HG03442 (cell line): Measurements from ENCODE around the gene RPS3.
"Not testable (repeated sequence)": the region's sequence is repeated elsewhere in the genome, so short reads cannot be mapped to it uniquely, and the experiment has no call there.

Source experiments
- ATAC-seq: cut with Tn5 transposase; IDR thresholded peaks from one replicate; pipeline ENCODE4 v1.9.1; 2021; ENCODE audit warnings: mild to moderate bottlenecking, moderate library complexity; ENCODE audit not compliant: unreplicated experiment

The RPS3 gene

DNA sequence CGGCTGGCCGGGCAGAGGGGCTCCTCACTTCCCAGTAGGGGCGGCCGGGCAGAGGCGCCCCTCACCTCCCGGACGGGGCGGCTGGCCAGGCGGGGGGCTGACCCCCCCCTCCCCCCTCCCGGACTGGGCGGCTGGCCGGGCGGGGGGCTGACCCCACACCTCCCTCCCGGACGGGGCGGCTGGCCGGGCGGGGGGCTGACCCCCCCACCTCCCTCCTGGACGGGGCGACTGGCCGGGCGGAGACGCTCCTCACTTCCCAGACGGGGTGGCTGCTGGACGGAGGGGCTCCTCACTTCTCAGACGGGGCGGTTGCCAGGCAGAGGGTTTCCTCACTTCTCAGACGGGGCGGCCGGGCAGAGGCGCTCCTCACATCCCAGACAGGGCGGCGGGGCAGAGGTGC lies 10.7 kb downstream of the RPS3 start:
- not testable (repeated sequence) for ATAC-seq

DNA sequence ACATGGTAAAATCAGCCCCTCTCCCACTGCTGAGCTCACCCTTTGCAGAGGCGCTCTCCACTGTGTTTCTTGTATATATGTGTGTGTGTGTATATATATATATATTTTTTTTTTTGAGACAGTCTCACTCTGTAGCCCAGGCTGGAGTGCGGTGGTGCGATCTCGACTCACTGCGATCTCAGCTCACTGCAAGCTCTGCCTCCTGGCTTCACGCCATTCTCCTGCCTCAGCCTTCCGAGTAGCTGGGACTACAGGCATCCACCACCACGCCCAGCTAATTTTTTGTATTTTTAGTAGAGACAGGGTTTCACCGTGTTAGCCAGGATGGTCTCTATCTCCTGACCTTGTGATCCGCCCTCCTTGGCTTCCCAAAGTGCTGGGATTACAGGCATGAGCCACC lies 13.8 kb downstream of the RPS3 start:
- ATAC-seq = not testable (repeated sequence)

DNA sequence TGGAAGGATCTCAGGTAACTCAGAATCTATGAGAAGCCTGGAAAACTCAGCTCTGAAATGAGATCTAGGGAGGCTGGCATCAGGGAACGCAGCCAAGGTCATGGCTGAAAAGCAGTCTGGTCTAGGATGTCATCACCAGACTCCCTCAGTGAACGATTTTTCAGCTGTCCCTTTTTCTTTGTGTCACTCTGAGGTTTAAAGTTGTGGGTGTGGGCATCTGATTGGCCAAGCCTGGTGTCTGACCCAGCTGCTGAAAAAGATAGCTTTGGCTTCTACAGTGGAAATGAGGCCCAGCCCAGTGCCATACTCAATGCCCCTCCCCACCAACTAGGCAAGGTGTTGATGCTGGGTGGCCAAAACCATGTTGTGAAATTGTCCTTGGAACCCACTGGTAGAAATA lies 14.5 kb downstream of the RPS3 start:
- ATAC-seq = no peak

- ATAC-seq = no peak
Measured at GRCh38 chr11:75420224-75421034, 21.1 kb downstream of the RPS3 start.

- ATAC-seq = no peak
Measured at GRCh38 chr11:75421035-75421602, 21.8 kb downstream of the RPS3 start.

GRCh38 chr11:75421902-75422247 lies 22.6 kb downstream of the RPS3 start:
- no peak for ATAC-seq

DNA sequence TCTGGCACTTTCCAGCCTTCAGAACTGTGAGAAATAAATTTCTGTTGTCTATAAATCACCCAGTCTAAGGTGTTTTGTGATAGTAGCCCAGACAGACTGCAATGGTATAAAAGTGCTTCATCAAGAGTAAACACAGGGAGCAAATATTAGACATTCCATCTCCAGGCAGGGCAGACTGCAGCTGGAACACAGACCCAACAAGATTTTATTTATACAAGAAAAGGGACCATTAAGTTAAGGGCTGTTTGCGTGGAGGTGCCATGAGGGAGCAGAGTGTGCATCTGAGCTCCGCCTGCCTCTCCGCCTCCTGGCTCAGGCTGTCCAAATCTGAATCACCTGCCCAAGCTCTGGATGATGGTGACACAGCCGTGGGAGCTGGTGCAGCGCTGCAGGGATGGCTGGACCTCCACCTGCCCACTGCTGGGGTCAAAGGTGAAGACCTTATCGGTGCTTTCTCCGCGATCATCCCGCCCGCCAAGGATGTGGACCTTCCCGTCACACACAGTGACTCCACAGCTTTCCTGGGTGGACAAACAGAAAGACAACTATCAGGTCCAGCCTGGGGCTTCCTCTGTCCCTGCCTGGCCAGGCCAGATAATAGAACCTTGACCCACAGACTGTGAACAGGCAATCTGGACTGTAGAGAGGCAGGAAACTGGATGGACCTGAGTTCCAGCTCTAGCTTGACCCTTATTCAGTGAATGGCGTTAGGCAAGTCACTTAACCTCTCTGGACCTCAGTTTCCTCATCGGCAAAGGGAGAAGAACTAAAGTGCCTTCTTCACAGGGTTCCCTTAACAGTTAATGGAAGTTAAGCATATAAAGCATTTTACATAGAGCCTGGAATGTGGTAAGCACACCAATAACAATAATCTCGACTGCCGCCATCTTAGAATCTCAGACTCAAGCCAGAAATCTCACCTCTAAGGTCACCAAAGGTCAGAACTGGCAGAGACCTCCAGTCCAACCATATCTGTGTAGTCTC lies 23.2 kb downstream of the RPS3 start:
- no peak for ATAC-seq

GRCh38 chr11:75423721-75424120 lies 24.4 kb downstream of the RPS3 start:
- ATAC-seq = no peak

GRCh38 chr11:75424396-75424795 lies 25.1 kb downstream of the RPS3 start:
- no peak for ATAC-seq

GRCh38 chr11:75425422-75425821 lies 26.1 kb downstream of the RPS3 start:
- no peak for ATAC-seq

DNA sequence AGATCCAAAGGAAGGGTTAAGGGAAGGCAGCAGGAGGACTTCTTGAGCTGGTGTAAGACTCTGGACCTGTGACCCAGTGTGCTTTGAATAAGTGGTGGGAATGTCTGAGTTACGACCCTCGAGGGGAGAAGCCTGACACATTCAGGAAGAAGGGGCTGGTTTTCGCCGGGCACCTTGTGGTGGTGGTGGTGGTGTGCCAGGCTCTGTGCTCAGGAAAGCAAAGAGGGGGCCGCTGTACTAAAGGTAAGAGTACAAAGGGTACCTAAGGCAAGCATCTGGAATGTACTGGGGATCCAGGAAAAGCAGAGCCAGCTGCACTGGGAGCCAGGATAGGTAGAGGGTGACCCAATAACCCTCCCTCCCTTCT lies 27.4 kb downstream of the RPS3 start:
- ATAC-seq = no peak

DNA sequence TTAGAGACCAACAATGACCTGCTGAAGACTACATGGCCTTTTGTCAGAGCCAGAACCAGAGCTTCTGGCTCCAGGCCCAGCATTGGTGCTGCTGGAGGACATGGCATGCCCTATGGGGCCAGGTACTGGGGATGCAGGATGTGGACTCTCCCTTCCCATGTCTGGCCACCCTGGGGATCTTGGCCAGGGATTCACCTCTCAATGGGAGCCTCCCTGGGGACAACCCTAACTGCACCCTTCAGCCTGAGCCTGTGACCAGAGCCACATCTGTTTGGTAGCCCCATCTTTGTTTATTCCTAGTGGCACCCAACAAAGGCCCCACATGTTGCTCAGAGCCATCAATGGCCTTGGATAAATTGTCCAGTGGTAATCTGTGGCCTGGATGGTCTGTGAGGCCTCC lies 27.9 kb downstream of the RPS3 start:
- ATAC-seq = no peak

DNA sequence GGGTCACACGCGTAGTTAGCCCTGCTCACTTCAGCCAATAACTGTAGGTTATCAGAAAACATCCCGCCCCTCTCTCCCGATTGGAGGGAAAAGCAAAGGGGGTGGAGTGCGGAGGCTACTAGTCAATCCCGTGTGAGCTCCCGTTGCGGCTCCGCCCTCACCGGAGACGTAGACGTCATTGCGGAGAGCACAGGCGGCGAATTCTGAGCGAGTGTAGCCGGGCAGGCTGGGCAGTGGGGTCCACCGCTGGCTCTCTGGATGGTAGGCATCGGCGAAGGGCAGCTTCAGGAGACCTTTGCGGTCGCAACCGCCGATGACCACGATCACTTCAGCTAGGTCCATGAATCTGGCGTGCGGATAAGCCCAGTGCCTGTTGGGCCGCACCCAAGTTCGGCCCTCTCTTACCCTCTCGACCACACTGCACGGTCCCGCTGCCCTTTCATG lies 29.0 kb downstream of the RPS3 start:
- ATAC-seq = no peak

DNA sequence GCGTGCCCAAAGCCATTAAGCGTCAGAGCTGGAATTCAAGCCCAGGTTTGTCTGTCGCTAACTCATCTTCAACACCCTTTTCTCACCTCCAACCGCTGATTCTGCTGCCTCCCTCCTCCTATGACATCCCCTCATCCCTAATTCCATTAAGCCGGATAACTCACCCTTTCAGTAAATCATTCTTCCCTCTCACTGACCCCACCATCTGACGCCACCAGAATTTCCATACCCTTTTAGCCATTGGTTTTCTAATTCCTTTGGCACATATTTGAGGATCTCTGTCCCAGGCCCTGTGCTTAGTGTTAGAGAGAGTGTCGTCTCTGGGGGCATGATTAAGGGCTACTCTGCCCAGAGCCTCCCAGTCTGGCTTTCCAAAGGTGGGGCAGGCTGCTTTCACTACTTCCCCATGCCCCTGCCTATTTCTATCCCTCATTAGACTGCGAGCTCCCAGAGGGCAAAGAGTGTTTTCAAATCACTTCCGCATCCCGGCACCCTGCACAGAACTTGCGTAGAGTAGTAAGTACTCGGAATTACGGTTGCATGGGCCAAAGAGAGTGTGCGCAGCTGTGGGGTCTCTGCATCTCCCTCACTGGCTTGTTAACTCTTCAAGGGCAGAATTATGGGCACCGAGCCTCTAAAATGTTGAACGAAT lies 29.8 kb downstream of the RPS3 start:
- no peak for ATAC-seq

DNA sequence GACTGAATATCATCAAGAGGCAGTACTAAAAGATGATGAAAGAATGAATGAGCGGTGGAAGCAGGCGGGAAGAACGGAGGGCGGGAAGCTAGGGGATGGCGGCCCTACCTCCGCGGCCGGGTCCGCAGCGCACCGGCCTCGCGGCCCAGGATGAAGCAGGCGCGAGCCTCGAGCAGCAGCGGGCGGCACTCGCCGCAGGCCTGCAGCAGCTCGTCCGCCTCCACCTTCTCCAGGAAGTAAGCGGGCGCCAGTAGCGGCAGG lies 30.3 kb downstream of the RPS3 start:
- no peak for ATAC-seq

- ATAC-seq = peak; percentile 57
Measured at GRCh38 chr11:75429902-75430713, 30.8 kb downstream of the RPS3 start.

DNA sequence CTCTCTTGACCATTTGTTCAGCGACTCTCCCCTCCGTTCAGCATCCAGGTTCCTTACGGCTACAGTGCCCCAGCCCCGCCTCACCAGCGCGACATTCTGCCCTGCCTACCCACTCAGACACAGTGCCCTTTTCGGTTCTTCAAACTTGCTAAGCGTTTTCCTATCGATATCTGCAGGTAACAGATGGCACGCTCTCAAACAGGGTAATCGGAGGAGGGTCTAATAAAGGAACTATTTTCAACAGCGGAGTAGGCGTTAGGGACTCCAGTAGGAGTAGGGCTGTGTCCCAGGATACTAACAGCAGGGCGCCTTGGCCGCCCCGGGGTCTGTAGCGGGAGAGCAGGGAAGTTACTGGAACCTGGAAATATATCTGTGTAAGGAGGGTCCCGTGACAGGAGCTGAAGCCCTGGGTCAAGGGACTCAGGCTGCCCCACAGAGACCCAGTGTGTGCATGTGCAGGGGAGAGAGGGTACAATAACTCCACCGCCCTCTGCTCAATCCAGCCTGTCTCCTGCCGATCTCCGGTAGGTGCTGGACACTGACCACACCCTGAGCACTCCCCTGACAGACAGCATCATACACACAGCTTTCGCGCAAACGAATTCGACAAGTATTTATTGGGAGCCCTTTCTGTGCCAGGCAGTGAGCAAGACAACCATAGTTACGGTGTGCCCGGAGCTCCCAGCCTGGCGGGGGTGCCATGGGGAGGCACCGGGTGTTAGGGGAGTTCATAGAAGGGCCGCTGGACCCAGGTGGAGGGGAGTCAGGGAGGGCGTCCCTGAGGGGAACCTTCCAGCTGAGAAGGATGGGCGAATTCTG lies 31.6 kb downstream of the RPS3 start:
- no peak for ATAC-seq

GRCh38 chr11:75431533-75432525 lies 32.5 kb downstream of the RPS3 start:
- ATAC-seq = no peak
